DLD1 (cell line): Measurements from ENCODE around the gene KRTAP5-6.

Source experiments
- in situ Hi-C: cut with HindIII; loops from 2 replicates; pipeline ENCODE4 v1.10.0; 2017; ENCODE audit warnings: low sequenced_read_pairs

KRTAP5-6 gene

GRCh38 chr11:1746511-1746931 is 49.5 kb downstream of the KRTAP5-6 start:
- in situ Hi-C loops, result no loop called here

GRCh38 chr11:1746956-1747752 is 50.2 kb downstream of the KRTAP5-6 start:
- in situ Hi-C loops, result no loop called here
